ENCODE results near the gene CENPX.

Gene CENPX

DNA sequence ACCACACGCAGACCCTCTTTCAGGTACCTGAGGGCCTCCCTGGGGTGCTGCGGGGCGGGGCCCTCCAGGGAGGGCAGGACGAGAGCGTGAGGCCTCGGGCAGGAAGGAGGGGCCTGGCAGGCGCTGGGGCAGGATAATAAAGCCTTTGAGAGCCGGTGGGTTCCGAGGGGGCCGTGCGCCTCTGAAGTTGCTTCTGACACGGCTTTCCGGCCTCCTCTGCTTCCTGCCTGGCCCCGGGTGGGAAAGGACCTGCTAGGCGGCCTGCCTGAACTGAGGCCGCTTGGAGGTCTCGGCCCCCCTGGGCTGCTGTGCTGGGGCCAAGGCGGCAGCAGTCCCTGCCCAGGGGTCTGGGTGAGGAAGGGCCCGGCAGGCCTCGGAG lies 10.4 kb downstream of the CENPX start:
- DNase-seq (ENCODE audit: low spot score), result no peak

DNA sequence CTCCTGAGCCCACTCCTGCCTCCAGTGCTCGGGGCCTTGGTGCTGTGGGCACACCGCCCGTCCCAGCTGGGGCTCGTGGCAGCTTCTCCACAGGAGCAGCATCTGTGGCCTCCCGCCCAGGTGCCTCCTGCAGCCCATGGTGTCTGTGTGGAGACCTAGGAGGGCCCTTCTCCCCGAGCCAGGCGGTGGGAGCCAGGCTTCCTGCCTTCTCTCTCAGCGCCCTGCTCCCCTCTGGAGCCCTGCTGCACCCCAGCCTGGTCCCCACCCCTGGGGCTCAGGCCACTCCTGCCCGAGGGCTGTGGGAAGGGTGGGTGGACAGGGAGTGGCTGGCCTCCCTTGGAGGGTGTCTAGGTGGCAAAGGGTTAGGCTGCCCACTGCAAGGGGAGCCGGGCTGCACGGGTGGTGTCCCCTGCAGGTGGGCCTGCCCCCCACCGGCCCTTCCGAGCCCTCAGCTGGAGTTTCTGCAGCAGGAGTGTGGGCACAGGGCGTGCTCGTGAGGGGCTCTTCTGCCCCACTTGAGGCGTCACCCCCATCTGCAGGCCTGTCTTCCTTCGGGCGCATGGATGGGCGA lies 11.0 kb downstream of the CENPX start:
- DNase-seq (ENCODE audit: low spot score), result no peak

DNA sequence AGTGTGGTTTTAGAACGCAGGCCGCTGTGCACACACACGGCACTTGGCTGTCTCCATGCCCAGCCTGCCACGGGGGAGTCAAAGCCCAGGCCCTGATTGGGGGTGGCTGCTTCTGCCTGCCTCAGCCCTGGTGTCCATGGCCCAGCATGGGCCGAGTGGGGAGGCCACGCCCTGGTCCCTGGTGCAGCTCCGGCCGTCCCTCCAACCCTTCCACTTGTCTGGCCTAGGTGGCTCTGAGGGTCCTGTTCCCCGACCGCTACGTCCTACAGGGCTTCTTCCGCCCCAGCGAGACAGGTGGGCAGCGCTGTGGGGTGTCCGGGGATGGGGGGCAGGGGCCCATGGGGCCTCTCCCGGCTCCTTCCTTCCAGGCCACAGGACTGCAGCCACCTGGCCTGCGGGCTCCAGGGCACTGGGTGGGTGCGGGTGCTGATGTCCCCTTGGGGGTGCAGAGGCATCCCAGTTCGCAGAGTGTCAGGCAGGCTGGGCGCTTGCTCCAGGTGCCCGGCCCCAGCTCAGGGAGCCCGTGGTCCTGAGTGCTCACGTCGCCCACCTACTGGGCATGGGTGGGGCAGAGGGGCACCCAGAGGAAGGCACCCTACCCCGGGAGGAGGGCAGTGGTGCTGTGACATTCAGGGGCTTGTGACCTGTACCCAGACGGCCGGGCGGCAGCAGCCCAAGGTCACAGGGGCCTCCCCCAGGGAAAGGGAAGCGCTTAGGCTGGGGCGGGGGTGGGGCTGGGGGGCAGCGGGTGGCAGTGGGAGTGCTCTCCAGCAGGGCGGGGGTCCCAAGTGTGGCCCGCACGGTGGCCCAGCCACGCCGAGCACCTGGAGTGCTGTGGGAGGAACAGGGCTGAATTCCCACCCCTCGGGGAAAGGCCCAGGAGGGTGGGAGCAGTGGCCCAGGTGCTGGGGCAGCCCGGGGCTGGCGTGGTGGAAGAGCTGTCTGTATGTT lies 11.8 kb downstream of the CENPX start:
- no peak for DNase-seq (ENCODE audit: low spot score)

- no peak for DNase-seq (ENCODE audit: low spot score)
Measured at GRCh38 chr17:82009413-82009812, 13.3 kb downstream of the CENPX start.

- no peak for DNase-seq (ENCODE audit: low spot score)
Measured at GRCh38 chr17:82008941-82009405, 13.7 kb downstream of the CENPX start.

DNA sequence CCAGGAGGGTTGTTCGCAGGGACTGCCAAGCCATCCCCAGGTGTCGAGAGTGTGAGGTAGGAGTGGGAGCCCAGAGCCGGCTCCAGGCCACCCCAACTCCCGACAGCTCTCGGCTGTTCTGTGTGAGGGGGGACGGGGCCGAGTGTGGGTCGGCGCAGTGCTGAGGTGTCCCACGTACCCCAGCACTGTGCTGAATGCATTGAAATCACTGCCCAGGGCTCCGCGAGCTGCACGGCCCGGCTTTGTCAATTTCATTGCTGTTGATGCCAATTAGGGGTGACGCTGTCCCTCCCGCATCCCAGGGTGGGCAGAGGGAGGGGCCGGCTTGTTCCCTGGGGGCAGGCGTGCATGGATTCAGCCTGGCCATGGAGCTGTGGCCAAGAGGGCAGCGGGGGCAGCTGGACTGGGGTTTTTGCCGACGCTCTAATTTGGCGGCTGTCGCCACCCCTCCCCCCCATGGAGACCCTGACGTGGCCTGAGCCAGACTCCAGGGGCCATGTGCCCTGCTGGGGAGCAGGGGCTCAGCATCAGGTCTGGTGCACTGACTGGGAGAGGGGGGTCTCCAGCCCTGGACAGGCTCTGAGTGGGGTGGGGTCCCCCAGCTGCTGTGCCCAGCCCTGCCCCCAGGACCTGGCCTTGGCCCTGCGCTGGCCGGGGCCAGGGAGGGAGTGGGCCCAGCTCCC lies 14.3 kb downstream of the CENPX start:
- DNase-seq (ENCODE audit: low spot score), result no peak

- DNase-seq (ENCODE audit: low spot score), result no peak
Measured at GRCh38 chr17:82007495-82008257, 15.0 kb downstream of the CENPX start.

DNA sequence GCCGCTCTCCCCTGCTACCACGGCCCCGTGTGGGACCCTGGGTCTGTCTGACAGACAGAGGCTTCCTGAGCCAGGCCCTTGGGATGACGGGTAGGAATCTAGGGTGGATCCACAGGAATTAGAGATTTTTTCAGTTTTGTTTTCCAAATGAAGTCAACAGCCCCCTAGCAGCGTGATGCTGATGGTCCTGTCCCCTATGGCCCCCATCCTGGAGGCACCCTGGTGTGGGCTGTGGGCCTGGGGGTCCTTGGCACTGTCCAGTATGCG lies 15.5 kb downstream of the CENPX start:
- DNase-seq (ENCODE audit: low spot score), result no peak

- DNase-seq (ENCODE audit: low spot score), result peak; percentile 78
Measured at GRCh38 chr17:82006468-82007227, 16.0 kb downstream of the CENPX start.

GRCh38 chr17:82005701-82006348 lies 16.9 kb downstream of the CENPX start:
- no peak for DNase-seq (ENCODE audit: low spot score)

- no peak for DNase-seq (ENCODE audit: low spot score)
Measured at GRCh38 chr17:82004517-82005455, 17.9 kb downstream of the CENPX start.

- DNase-seq (ENCODE audit: low spot score), result no peak
Measured at GRCh38 chr17:82003411-82004381, 19.0 kb downstream of the CENPX start.

- DNase-seq (ENCODE audit: low spot score), result no peak
Measured at GRCh38 chr17:82001571-82002056, 21.1 kb downstream of the CENPX start.

DNA sequence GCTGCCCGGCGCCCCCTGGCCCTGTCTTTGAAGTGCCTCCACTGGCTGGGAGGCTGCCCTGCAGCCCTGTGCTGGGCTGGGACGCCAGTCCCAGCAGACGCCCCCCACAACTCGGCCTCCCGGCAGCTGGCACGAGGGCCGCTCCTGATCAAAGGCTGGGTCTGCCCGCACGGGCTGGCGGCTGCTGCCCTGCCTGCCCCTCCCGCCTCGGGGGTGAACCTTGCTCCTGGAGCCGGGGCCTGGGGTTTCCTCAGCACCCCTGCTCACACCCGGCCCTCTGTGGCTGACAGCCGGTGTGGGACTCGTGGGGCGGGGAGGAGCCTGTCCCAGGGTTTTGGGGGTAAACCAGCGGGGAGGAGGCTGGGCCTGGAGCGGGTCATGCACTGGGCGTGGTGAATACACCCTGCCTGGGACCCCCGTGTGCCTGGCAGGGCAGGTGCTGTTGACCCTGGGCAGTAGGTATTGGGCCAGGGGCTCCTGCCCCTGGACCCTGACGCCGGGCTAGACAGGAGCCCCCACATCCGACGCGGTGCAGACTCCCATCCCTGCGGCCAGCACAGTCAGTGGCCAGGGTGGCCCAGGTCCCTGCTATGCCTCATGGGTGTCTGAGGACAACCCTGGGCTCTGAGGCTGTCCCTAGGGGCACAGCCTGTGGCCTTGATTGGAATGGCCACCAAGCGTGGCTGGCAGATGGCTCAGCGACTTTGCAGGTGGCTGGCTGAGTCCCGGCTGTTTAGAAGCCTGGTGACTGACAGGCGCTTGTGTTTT lies 21.7 kb downstream of the CENPX start:
- DNase-seq (ENCODE audit: low spot score), result no peak

DNA sequence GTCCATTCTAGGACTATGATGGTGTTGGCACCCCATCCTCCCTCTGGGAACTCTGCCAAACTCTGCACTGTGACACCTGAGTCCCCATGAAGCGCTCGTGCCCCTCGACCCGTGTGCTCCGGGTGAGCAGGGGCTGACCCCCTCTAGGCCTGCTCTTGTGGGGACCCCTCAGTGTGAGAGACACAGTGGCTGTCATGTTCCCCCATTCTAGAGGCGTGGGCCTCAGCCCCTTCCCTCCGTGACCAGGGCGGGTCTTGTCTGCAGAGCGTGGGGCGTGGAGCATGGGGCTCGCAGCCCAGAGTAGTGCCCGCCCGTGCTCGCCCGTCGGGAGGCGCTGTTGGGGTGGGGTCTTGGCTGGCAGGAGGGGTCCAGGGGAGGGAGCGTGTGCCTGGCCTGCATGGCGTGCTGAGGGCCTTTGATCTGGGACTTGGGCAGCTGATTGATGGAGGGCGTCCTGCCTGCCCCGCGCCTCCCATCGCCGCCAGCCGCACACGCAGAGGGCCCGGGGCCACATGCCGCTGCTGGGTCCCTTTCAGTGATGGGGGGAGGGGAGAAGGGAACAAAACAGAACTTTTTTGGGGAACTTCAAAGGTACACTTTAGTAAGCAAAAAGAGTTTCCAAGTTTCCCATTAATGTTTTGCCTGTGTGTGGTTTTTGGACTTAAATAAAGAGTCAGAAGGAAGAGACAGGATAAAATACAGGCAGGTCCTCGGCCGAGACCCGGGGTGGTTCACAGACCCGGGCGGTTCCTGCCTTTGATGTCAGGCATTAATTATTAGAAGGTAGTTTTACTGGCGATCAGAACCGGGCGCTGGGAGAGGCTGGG lies 22.5 kb downstream of the CENPX start:
- DNase-seq (ENCODE audit: low spot score), result no peak

- no peak for DNase-seq (ENCODE audit: low spot score)
Measured at GRCh38 chr17:81999587-81999975, 23.1 kb downstream of the CENPX start.

Data from cerebellar cortex (tissue), 1 donor.